A549 (cell line): Measurements from ENCODE around the gene GAB1. TPM values are rescaled to one million over a fixed set of nuclear protein-coding genes. Genes with fewer than 3 reads are reported as not detected.
A peak's percentile ranks its signal among the peaks of the same experiment; 100 is the strongest.

Source experiments
- ATAC-seq, 2 experiments: fragments of 200-7000 bp in 1 of 2; fragments of >200 bp in 1 of 2; cut with Nextera tagmentation in 1 of 2; cut with Tn5 transposase in 1 of 2; 3 replicates each; pipeline versions ENCODE4 v1.8.0 to v1.9.1; 2018 to 2020; ENCODE audit warnings: mild to moderate bottlenecking in 1 of 2, moderate library complexity in 1 of 2
- CTCF ChIA-PET: fragments of 300-600 bp; sonication (Branson Sonifier 250); formaldehyde crosslinking; extraction: SDS; loops from one replicate; lab custom pipeline; 2021; ENCODE audit warnings: antibody characterized with exemption, inconsistent platforms; lab: Yijun Ruan, JAX
- POLR2A ChIA-PET: fragments of 350-600 bp; formaldehyde crosslinking; extraction: SDS; loops from one replicate; lab custom pipeline; 2021; ENCODE audit warnings: antibody characterized with exemption, inconsistent platforms; lab: Yijun Ruan, JAX
- DNase-seq, 2 experiments: peaks; one replicate each; pipeline versions ENCODE4 v3.0.0 to v3.0.0-alpha.2; 2011 to 2016; ENCODE audit warnings: low read depth in 1 of 2, low spot score in 1 of 2
- FAIRE-seq: peaks from 2 replicates; lab custom pipeline; 2011; peaks lifted over from hg19 to GRCh38; lab: Jason Lieb, UNC
- H3K27ac ChIP-seq, 2 experiments: fragments of >200 bp; sonication (Bioruptor Twin); formaldehyde crosslinking; 3 replicates each; pipeline ENCODE4 v1.5.1; 2016 to 2017
- H3K4me1 ChIP-seq: fragments of >200 bp; sonication (Bioruptor Twin); formaldehyde crosslinking; 3 replicates; pipeline ENCODE4 v1.6.1; 2016
- H3K4me2 ChIP-seq: fragments of >200 bp; sonication (Bioruptor Twin); formaldehyde crosslinking; 3 replicates; pipeline ENCODE4 v1.6.1; 2016
- H3K4me3 ChIP-seq: fragments of >200 bp; sonication (Bioruptor Twin); formaldehyde crosslinking; 3 replicates; pipeline ENCODE4 v1.5.1; 2016
- H3K9me3 ChIP-seq: fragments of >200 bp; sonication (Bioruptor Twin); formaldehyde crosslinking; 3 replicates; pipeline ENCODE4 v1.6.1; 2016
- CBX2 ChIP-seq: fragments of 200-600 bp; sonication (generic); IDR thresholded peaks from 2 replicates; pipeline ENCODE4 v1.6.1; 2016; ENCODE audit warnings: low read depth, mild to moderate bottlenecking, borderline replicate concordance
- CBX8 ChIP-seq: fragments of 200-600 bp; sonication (generic); IDR thresholded peaks from 2 replicates; pipeline ENCODE4 v1.6.1; 2016
- CHD2 ChIP-seq: fragments of 150-350 bp; IDR thresholded peaks from 2 replicates; pipeline ENCODE4 v1.6.1; 2014; ENCODE audit warnings: low read length; ENCODE audit not compliant: partially characterized antibody
- EHMT2 ChIP-seq: fragments of 200-600 bp; sonication (generic); IDR thresholded peaks from 2 replicates; pipeline ENCODE4 v1.6.1; 2016; ENCODE audit warnings: antibody characterized with exemption, low read depth, mild to moderate bottlenecking, moderate library complexity
- ESRRA ChIP-seq: fragments of 150-350 bp; IDR thresholded peaks from 2 replicates; pipeline ENCODE4 v1.6.1; 2014; ENCODE audit warnings: mild to moderate bottlenecking, low read length, borderline replicate concordance
- FOSB ChIP-seq: fragments of 250-450 bp; sonication (Bioruptor Pico); IDR thresholded peaks from 2 replicates; pipeline ENCODE4 v1.5.0; 2020; ENCODE audit warnings: mild to moderate bottlenecking, moderate library complexity
- FOSL2 ChIP-seq, 2 experiments: fragments of 450-650 bp in 1 of 2; fragments of >200 bp in 1 of 2; sonication (Bioruptor Twin) in 1 of 2; formaldehyde crosslinking; IDR thresholded peaks; 2 replicates each; pipeline versions ENCODE4 v1.5.0 to v1.6.1; 2016 to 2020; ENCODE audit warnings: mild to moderate bottlenecking in 1 of 2, moderate library complexity in 1 of 2
- GATA3 ChIP-seq: IDR thresholded peaks from 2 replicates; pipeline ENCODE4 v1.6.1; 2012; ENCODE audit warnings: borderline replicate concordance
- HDAC2 ChIP-seq: fragments of 200-600 bp; sonication (generic); IDR thresholded peaks from 2 replicates; pipeline ENCODE4 v1.6.1; 2016
- HOXA7 ChIP-seq: fragments of 250-450 bp; sonication (Bioruptor Pico); IDR thresholded peaks from 2 replicates; pipeline ENCODE4 v1.5.0; 2020; ENCODE audit warnings: mild to moderate bottlenecking, moderate library complexity
- HOXB5 ChIP-seq: fragments of 250-450 bp; sonication (Bioruptor Pico); IDR thresholded peaks from 2 replicates; pipeline ENCODE4 v1.5.0; 2020; ENCODE audit warnings: mild to moderate bottlenecking, moderate library complexity
- JUN ChIP-seq, 2 experiments: fragments of >200 bp; sonication (Bioruptor Twin); formaldehyde crosslinking; IDR thresholded peaks; 2 replicates in 1 of 2; 3 replicates in 1 of 2; pipeline ENCODE4 v1.6.1; 2016 to 2017
- KDM1A ChIP-seq: fragments of 200-600 bp; sonication (generic); IDR thresholded peaks from 2 replicates; pipeline ENCODE4 v1.6.1; 2016; ENCODE audit warnings: low read depth, mild to moderate bottlenecking
- KDM5A ChIP-seq: fragments of 200-600 bp; sonication (generic); IDR thresholded peaks from 2 replicates; pipeline ENCODE4 v1.6.1; 2016; ENCODE audit warnings: antibody characterized with exemption, mild to moderate bottlenecking
- MAZ ChIP-seq: fragments of 150-350 bp; IDR thresholded peaks from 2 replicates; pipeline ENCODE4 v1.6.1; 2014; ENCODE audit warnings: antibody characterized with exemption, low read depth, low read length, borderline replicate concordance
- NPAS2 ChIP-seq: fragments of 250-450 bp; sonication (Bioruptor Pico); IDR thresholded peaks from 2 replicates; pipeline ENCODE4 v1.8.0; 2022; ENCODE audit warnings: mild to moderate bottlenecking, moderate library complexity, borderline replicate concordance
- PHF8 ChIP-seq: fragments of 200-600 bp; sonication (generic); IDR thresholded peaks from 2 replicates; pipeline ENCODE4 v1.6.1; 2016; ENCODE audit warnings: low read depth, mild to moderate bottlenecking, antibody characterized with exemption, moderate library complexity, borderline replicate concordance
- POLR2A ChIP-seq: IDR thresholded peaks from 2 replicates; pipeline ENCODE4 v1.6.1; 2012; ENCODE audit warnings: mild to moderate bottlenecking, low read length
- RAD21 ChIP-seq, 2 experiments: fragments of >200 bp in 1 of 2; sonication (Bioruptor Twin) in 1 of 2; formaldehyde crosslinking in 1 of 2; IDR thresholded peaks in 1 of 2; conservative IDR thresholded peaks in 1 of 2; 2 replicates in 1 of 2; 3 replicates in 1 of 2; pipeline ENCODE4 v1.6.1; 2012 to 2018; ENCODE audit warnings: inconsistent platforms in 1 of 2
- RCOR1 ChIP-seq: fragments of 150-350 bp; IDR thresholded peaks from 2 replicates; pipeline ENCODE4 v1.6.1; 2014; ENCODE audit warnings: antibody characterized with exemption, low read length, low read depth
- SREBF2 ChIP-seq: fragments of 450-650 bp; IDR thresholded peaks from 2 replicates; pipeline ENCODE4 v1.6.1; 2014; ENCODE audit warnings: mild to moderate bottlenecking, moderate library complexity
- USF2 ChIP-seq: fragments of 450-650 bp; IDR thresholded peaks from 2 replicates; pipeline ENCODE4 v1.6.1; 2014; ENCODE audit warnings: antibody characterized with exemption
- ZC3H11A ChIP-seq: fragments of 450-650 bp; IDR thresholded peaks from 2 replicates; pipeline ENCODE4 v1.6.1; 2014; ENCODE audit warnings: antibody characterized with exemption, mild to moderate bottlenecking
- WGBS: methylation state at CpG from one replicate; pipeline ENCODE4 v1.1.6; 2017; ENCODE audit errors: missing lambda C conversion rate; 5-methylcytosine and 5-hydroxymethylcytosine counted together
- polyA plus RNA-seq, 4 experiments: library from polyadenylated mRNA; depleted of rRNA in 3 of 4; stranded (reverse); fragments of >200 nt; fragmentation: RNase III in 1 of 4; extraction: RNeasy Plus Mini Kit Qiagen cat#74134 plus additional on column Dnase treatment in 1 of 4; gene quantifications; 2 replicates in 3 of 4; 3 replicates in 1 of 4; pipeline ENCODE4 v1.2.3, GENCODE V29; 2011 to 2017
- TF ChIP-seq, protein P1 (sequence below): fragments of >200 bp; sonication (Bioruptor Twin); formaldehyde crosslinking; IDR thresholded peaks from 3 replicates; pipeline ENCODE4 v1.5.1; 2016
- TF ChIP-seq, protein P2 (sequence below): fragments of 200-600 bp; sonication (generic); IDR thresholded peaks from 2 replicates; pipeline ENCODE4 v1.6.1; 2016; ENCODE audit warnings: antibody characterized with exemption, mild to moderate bottlenecking, moderate library complexity
- TF ChIP-seq, protein P3 (sequence below): fragments of >200 bp; sonication (Bioruptor Twin); formaldehyde crosslinking; IDR thresholded peaks from 2 replicates; pipeline ENCODE4 v1.6.1; 2016
- TF ChIP-seq, protein P4 (sequence below): IDR thresholded peaks from 2 replicates; pipeline ENCODE4 v1.6.1; 2012
- TF ChIP-seq, protein P5 (sequence below): IDR thresholded peaks from 2 replicates; pipeline ENCODE4 v1.6.1; 2012
- TF ChIP-seq, protein P6 (sequence below): IDR thresholded peaks from 2 replicates; pipeline ENCODE4 v1.6.1; 2012; ENCODE audit warnings: low read depth, borderline replicate concordance
- TF ChIP-seq, protein P7 (sequence below): fragments of >200 bp; sonication (Bioruptor Twin); formaldehyde crosslinking; IDR thresholded peaks from 3 replicates; pipeline ENCODE4 v1.6.1; 2016

The GAB1 gene
- polyA plus RNA-seq, 2 of the 4 experiments (the other 2 are of a cell fraction) = 2.3 to 3.6 TPM

- peak within 1 kb of the TSS; percentile 90 to 98 for H3K27ac ChIP-seq
- peak within 1 kb of the TSS; percentile 97 for H3K4me3 ChIP-seq
- ATAC-seq (peak; percentile 90 to 93), FAIRE-seq (no peak), DNase-seq (peak; percentile 87 to 97)
- H3K4me1 ChIP-seq = peaks cover 25% of the 10 kb centered on the region
- peak within 1 kb of the TSS; percentile 87 for H3K4me2 ChIP-seq
- WGBS = 2% methylated on average over 26 of the region's 86 CpGs
- POLR2A ChIA-PET = no interaction called here
- H3K9me3 ChIP-seq = no peaks in the 10 kb centered on the region
- CTCF ChIA-PET = interaction anchor here (1.1 to 2.1 kb wide), 2 partner anchors 10 to 18 kb away, joined by 3 to 6 read pairs; no protein-coding TSS in a partner anchor
- TF ChIP-seq CHD2 (peak; percentile 92), RCOR1 (no peak), EHMT2 (no peak), CBX8 (no peak), HDAC2 (no peak), POLR2A (peak; percentile 59), USF2 (no peak), MAZ (no peak), CBX2 (no peak), KDM5A (no peak), SREBF2 (no peak), ESRRA (no peak), HOXA7 (CRISPR knock-in tag) (no peak), KDM1A (no peak), FOSL2 (IDR thresholded peaks at IDR 0.05) (no peak), FOSL2 (CRISPR knock-in tag; IDR thresholded peaks at IDR 0.05) (0 out of 2 replicates have a peak, but pooled peaks have one; percentile 11), PHF8 (peak; percentile 91), RAD21 (conservative IDR thresholded peaks at IDR 0.05 in 1 of 2, IDR thresholded peaks at IDR 0.05 in 1 of 2) (no peak), ZC3H11A (no peak), JUN (IDR thresholded peaks at IDR 0.05) (peak in 1 of 2 experiments; percentile 68; a peak in 2 of 5 replicates), GATA3 (peak; percentile 91), FOSB (CRISPR knock-in tag) (no peak), HOXB5 (CRISPR knock-in tag) (no peak), NPAS2 (no peak)
- TF ChIP-seq, protein P1, sequence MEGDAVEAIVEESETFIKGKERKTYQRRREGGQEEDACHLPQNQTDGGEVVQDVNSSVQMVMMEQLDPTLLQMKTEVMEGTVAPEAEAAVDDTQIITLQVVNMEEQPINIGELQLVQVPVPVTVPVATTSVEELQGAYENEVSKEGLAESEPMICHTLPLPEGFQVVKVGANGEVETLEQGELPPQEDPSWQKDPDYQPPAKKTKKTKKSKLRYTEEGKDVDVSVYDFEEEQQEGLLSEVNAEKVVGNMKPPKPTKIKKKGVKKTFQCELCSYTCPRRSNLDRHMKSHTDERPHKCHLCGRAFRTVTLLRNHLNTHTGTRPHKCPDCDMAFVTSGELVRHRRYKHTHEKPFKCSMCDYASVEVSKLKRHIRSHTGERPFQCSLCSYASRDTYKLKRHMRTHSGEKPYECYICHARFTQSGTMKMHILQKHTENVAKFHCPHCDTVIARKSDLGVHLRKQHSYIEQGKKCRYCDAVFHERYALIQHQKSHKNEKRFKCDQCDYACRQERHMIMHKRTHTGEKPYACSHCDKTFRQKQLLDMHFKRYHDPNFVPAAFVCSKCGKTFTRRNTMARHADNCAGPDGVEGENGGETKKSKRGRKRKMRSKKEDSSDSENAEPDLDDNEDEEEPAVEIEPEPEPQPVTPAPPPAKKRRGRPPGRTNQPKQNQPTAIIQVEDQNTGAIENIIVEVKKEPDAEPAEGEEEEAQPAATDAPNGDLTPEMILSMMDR = no peak
- TF ChIP-seq, protein P2, sequence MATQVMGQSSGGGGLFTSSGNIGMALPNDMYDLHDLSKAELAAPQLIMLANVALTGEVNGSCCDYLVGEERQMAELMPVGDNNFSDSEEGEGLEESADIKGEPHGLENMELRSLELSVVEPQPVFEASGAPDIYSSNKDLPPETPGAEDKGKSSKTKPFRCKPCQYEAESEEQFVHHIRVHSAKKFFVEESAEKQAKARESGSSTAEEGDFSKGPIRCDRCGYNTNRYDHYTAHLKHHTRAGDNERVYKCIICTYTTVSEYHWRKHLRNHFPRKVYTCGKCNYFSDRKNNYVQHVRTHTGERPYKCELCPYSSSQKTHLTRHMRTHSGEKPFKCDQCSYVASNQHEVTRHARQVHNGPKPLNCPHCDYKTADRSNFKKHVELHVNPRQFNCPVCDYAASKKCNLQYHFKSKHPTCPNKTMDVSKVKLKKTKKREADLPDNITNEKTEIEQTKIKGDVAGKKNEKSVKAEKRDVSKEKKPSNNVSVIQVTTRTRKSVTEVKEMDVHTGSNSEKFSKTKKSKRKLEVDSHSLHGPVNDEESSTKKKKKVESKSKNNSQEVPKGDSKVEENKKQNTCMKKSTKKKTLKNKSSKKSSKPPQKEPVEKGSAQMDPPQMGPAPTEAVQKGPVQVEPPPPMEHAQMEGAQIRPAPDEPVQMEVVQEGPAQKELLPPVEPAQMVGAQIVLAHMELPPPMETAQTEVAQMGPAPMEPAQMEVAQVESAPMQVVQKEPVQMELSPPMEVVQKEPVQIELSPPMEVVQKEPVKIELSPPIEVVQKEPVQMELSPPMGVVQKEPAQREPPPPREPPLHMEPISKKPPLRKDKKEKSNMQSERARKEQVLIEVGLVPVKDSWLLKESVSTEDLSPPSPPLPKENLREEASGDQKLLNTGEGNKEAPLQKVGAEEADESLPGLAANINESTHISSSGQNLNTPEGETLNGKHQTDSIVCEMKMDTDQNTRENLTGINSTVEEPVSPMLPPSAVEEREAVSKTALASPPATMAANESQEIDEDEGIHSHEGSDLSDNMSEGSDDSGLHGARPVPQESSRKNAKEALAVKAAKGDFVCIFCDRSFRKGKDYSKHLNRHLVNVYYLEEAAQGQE = peak; percentile 89
- TF ChIP-seq, protein P3, sequence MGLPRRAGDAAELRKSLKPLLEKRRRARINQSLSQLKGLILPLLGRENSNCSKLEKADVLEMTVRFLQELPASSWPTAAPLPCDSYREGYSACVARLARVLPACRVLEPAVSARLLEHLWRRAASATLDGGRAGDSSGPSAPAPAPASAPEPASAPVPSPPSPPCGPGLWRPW = no peak
- TF ChIP-seq, protein P4, sequence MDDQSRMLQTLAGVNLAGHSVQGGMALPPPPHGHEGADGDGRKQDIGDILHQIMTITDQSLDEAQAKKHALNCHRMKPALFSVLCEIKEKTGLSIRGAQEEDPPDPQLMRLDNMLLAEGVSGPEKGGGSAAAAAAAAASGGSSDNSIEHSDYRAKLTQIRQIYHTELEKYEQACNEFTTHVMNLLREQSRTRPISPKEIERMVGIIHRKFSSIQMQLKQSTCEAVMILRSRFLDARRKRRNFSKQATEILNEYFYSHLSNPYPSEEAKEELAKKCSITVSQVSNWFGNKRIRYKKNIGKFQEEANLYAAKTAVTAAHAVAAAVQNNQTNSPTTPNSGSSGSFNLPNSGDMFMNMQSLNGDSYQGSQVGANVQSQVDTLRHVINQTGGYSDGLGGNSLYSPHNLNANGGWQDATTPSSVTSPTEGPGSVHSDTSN = no peak
- TF ChIP-seq, protein P5, sequence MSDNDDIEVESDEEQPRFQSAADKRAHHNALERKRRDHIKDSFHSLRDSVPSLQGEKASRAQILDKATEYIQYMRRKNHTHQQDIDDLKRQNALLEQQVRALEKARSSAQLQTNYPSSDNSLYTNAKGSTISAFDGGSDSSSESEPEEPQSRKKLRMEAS = 0 out of 2 replicates have a peak, but pooled peaks have one; percentile 15
- TF ChIP-seq, protein P6, sequence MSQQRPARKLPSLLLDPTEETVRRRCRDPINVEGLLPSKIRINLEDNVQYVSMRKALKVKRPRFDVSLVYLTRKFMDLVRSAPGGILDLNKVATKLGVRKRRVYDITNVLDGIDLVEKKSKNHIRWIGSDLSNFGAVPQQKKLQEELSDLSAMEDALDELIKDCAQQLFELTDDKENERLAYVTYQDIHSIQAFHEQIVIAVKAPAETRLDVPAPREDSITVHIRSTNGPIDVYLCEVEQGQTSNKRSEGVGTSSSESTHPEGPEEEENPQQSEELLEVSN = peak; percentile 61; the same call in 1 of the 2 replicates
- TF ChIP-seq, protein P7, sequence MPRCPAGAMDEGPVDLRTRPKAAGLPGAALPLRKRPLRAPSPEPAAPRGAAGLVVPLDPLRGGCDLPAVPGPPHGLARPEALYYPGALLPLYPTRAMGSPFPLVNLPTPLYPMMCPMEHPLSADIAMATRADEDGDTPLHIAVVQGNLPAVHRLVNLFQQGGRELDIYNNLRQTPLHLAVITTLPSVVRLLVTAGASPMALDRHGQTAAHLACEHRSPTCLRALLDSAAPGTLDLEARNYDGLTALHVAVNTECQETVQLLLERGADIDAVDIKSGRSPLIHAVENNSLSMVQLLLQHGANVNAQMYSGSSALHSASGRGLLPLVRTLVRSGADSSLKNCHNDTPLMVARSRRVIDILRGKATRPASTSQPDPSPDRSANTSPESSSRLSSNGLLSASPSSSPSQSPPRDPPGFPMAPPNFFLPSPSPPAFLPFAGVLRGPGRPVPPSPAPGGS = peak; percentile 62; the same call in 1 of the 3 replicates
These were observed 176.9 kb downstream of the GAB1 start, which contains the start of gene SMARCA5 for GRCh38 chr4:143513314-143514168. Gene SMARCA5, plus strand, starts transcription at chr4:143513702. Its CDS starts 223 bp downstream, at chr4:143513925.
